ENCODE measurements around the gene ARL13B.
"Not testable (repeated sequence)": the region's sequence is repeated elsewhere in the genome, so short reads cannot be mapped to it uniquely, and the experiment has no call there.

The ARL13B gene

GRCh38 chr3:94064243-94064860 is 84.4 kb downstream of the ARL13B start:
- DNase-seq, result no peak

GRCh38 chr3:94065122-94065521 is 85.2 kb downstream of the ARL13B start:
- no peak for DNase-seq

- no peak for DNase-seq
Observed at GRCh38 chr3:94065819-94066480, 86.0 kb downstream of the ARL13B start.

- no peak for DNase-seq
Observed at GRCh38 chr3:94066506-94067500, 86.8 kb downstream of the ARL13B start.

- no peak for DNase-seq
Observed at GRCh38 chr3:94069194-94069813, 89.3 kb downstream of the ARL13B start.

GRCh38 chr3:94070341-94070911 is 90.5 kb downstream of the ARL13B start:
- no peak for DNase-seq

- DNase-seq, result no peak
Observed at GRCh38 chr3:94071713-94072284, 91.8 kb downstream of the ARL13B start.

GRCh38 chr3:94076055-94076454 is 96.1 kb downstream of the ARL13B start:
- DNase-seq, result no peak

- not testable (repeated sequence) for DNase-seq
Observed at GRCh38 chr3:94080552-94080951, 100.6 kb downstream of the ARL13B start.

- no peak for DNase-seq
Observed at GRCh38 chr3:94081884-94082283, 101.9 kb downstream of the ARL13B start.

GRCh38 chr3:94082391-94082937 is 102.5 kb downstream of the ARL13B start:
- no peak for DNase-seq

GRCh38 chr3:94083261-94083660 is 103.3 kb downstream of the ARL13B start:
- no peak for DNase-seq

GRCh38 chr3:94089126-94089525 is 109.2 kb downstream of the ARL13B start:
- DNase-seq, result no peak

- DNase-seq, result no peak
Observed at GRCh38 chr3:94092086-94092485, 112.1 kb downstream of the ARL13B start.

- no peak for DNase-seq
Observed at GRCh38 chr3:94093151-94093550, 113.2 kb downstream of the ARL13B start.

- DNase-seq, result no peak
Observed at GRCh38 chr3:94095111-94095510, 115.2 kb downstream of the ARL13B start.

- no peak for DNase-seq
Observed at GRCh38 chr3:94098452-94098851, 118.5 kb downstream of the ARL13B start.

- no peak for DNase-seq
Observed at GRCh38 chr3:94099311-94099710, 119.4 kb downstream of the ARL13B start.

GRCh38 chr3:94101860-94102259 is 121.9 kb downstream of the ARL13B start:
- no peak for DNase-seq

All from left hindlimb (tissue), 1 donor.